Psoas muscle (tissue), 8 donors: ENCODE data around the gene DCLK3. TPM values are rescaled to one million over a fixed set of nuclear protein-coding genes. Genes with fewer than 3 reads are reported as not detected.

Experiments
- ATAC-seq, 4 donors: fragments of 200-7000 bp; cut with Tn5 transposase; one replicate each; pipeline ENCODE4 v1.9.1; 2020; ENCODE audit warnings: moderate library complexity in 3 of 4, mild to moderate bottlenecking in 2 of 4
- DNase-seq, 2 donors: peaks; one replicate each; pipeline ENCODE4 v3.0.0-alpha.2; 2020
- H3K27ac ChIP-seq: fragments of 200-600 bp; one replicate; pipeline ENCODE4 v1.8.0; 2022
- H3K27me3 ChIP-seq, 3 donors: fragments of 200-600 bp in 1 of 3; one replicate each; pipeline versions ENCODE4 v1.6.1 to v1.8.0; 2013 to 2022; ENCODE audit warnings: low read length in 2 of 3, mild to moderate bottlenecking in 2 of 3, moderate library complexity in 1 of 3; ENCODE audit not compliant: insufficient read depth in 3 of 3
- H3K36me3 ChIP-seq, 2 donors: fragments of 200-600 bp in 1 of 2; one replicate each; pipeline versions ENCODE4 v1.6.1 to v1.8.0; 2013 to 2022; ENCODE audit warnings: low read depth in 1 of 2, mild to moderate bottlenecking in 1 of 2, moderate library complexity in 1 of 2; ENCODE audit not compliant: insufficient read depth in 1 of 2
- H3K4me1 ChIP-seq: fragments of 200-600 bp; one replicate; pipeline ENCODE4 v1.8.0; 2022
- H3K4me3 ChIP-seq: fragments of 200-600 bp; one replicate; pipeline ENCODE4 v1.8.0; 2022; ENCODE audit warnings: mild to moderate bottlenecking
- H3K9me3 ChIP-seq: fragments of 200-600 bp; one replicate; pipeline ENCODE4 v1.8.0; 2022
- CTCF ChIP-seq: fragments of 200-600 bp; IDR thresholded peaks from one replicate; pipeline ENCODE4 v1.8.0; 2022; ENCODE audit warnings: antibody characterized with exemption
- WGBS, 3 donors: extraction: QIAGEN DNeasy Blood & Tissue Kit; methylation state at CpG; one replicate each; pipeline versions ENCODE4 v1.1.6 to v1.1.7; 2013; 5-methylcytosine and 5-hydroxymethylcytosine counted together
- intact Hi-C, 2 donors: fragments of 100-400 bp; cut with DNase I; formaldehyde crosslinking; loops; one replicate each; pipeline versions ENCODE4 v1.11.0 to v1.14.2; 2022
- polyA plus RNA-seq, 3 donors: library from polyadenylated mRNA; stranded (reverse); fragments of 200-250 nt; gene quantifications; one replicate each; pipeline ENCODE4 v1.2.3, GENCODE V29; 2013
- total RNA-seq, 4 donors: library from RNA; stranded (reverse); fragmentation: NEBNext Ultra II Directional in 2 of 4; extraction: Animal tissue kit (Norgen Biotek cat#: 25700) in 2 of 4; gene quantifications; one replicate each; pipeline versions ENCODE4 v1.2.1 to v1.2.4, GENCODE V29; 2021 to 2023
- donor health status: healthy with polysubstance abuse.
- donor health status: DM: no; HTN: no; CAD: no; lungs with moderate emphysema.
- donor health status: Bipolar disorder and iron deficiency.
- donor health status: healthy.
- donor health status: DM: yes; HTN: yes; CAD: no.
- donor health status: DM: no; HTN: no; CAD: no.
- donor health status: DM: no; HTN: no; CAD: no.
- donor health status: DM: yes; HTN: yes; CAD: no.

The DCLK3 gene
- total and polyA plus RNA-seq, 7 donors: 0.34 to 1.7 (median 0.54) TPM

DNA sequence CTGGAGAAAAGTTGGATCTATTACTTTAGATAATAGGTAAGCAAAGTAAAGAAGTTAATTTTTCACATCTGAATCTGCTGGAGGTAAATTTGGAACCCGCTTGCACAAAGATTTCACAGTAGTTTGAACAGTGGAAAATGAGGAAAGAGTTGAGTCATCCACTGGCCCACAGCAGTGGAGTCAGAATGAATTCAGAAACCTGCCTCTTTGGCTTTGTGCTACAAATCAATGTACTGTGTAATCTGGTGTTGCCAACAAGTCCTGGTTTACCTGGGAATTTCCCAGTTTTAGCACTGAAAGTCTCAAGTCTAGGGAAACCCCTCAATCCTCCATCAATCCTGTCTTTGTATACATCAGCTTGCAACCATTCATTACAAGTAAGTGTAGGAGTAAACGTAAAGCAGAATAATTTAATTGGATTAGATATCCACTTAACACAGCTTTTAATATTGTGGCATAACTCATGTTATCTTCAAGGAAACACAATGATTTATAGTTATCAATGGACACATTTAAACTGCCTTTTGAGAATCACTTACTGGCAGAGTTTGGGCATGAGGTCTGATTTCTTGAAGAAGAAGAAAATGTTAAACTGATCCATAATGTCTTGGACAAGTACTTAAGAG is 100.6 kb downstream of the DCLK3 start:
- H3K9me3 ChIP-seq: no peaks in the 10 kb centered on the region
- WGBS, 3 donors: 77 to 88% (median 80%) methylated on average over 2 of the region's 2 CpGs
- no peak for TF ChIP-seq CTCF
- intact Hi-C loops: no loop called here
- H3K36me3 ChIP-seq: no peaks in the 10 kb centered on the region
- no peak overlapping the region for H3K27ac ChIP-seq
- DNase-seq (no peak), ATAC-seq (no peak)
- no peaks in the 10 kb centered on the region for H3K4me1 ChIP-seq
- no peak overlapping the region for H3K4me3 ChIP-seq
- H3K27me3 ChIP-seq: no peaks in the 10 kb centered on the region

DNA sequence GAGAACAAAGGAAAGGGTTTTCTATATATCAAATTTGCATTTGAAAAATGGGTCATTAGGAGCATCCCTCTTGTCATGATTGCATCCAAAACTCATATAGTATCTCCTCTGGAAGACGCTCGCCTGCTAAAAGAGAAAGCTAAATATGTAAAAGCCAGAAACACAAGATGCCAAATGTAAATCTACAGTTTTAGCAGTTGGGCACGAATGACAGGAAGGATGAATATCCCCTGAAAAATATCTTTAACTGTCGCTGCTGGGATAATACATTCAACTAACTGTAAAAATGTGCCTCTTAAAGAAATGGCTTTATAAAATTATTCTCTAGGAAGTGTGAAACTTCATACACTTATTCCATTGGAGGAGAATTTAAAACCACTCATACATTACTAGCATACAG is 101.7 kb downstream of the DCLK3 start:
- 58 to 75% (median 69%) methylated on average over 4 of the region's 4 CpGs for WGBS, 3 donors
- no peaks in the 10 kb centered on the region for H3K9me3 ChIP-seq
- H3K36me3 ChIP-seq: no peaks in the 10 kb centered on the region
- TF ChIP-seq CTCF: no peak
- ATAC-seq (no peak), DNase-seq (no peak)
- no peak overlapping the region for H3K27ac ChIP-seq
- intact Hi-C loops: no loop called here
- H3K4me1 ChIP-seq: no peaks in the 10 kb centered on the region
- no peaks in the 10 kb centered on the region for H3K27me3 ChIP-seq
- no peak overlapping the region for H3K4me3 ChIP-seq

Other genes starting within 250 kb of the DCLK3 start
- 1 to 10 TPM in 3 of 4 donors, under 1 TPM in 1; 0.63 to 4.5 (median 1.9) TPM for gene TRANK1, start 180.5 kb upstream of the DCLK3 start, total RNA-seq
- gene TRANK1, start 180.5 kb upstream of the DCLK3 start, polyA plus RNA-seq: under 1 TPM; 0.28 to 0.60 (median 0.43) TPM
- 10 to 100 TPM; 11.3 to 22.9 (median 16.3) TPM for gene EPM2AIP1, start 228.6 kb upstream of the DCLK3 start, total RNA-seq
- 10 to 100 TPM in 1 of 3 donors, 1 to 10 TPM in 2; 2.5 to 12.3 (median 3.6) TPM for gene EPM2AIP1, start 228.6 kb upstream of the DCLK3 start, polyA plus RNA-seq
- gene MLH1, start 229.0 kb upstream of the DCLK3 start, total RNA-seq: 10 to 100 TPM; 32.5 to 37.7 (median 35.6) TPM
- gene MLH1, start 229.0 kb upstream of the DCLK3 start, polyA plus RNA-seq: 10 to 100 TPM; 26.5 to 30.3 (median 29.1) TPM